HEK293 (cell line): ENCODE data around the gene RDX.
"Not testable (repeated sequence)": the region's sequence is repeated elsewhere in the genome, so short reads cannot be mapped to it uniquely, and the experiment has no call there.

Experiments used
- EGR2 ChIP-seq: fragments of 450-650 bp; formaldehyde crosslinking; IDR thresholded peaks from 2 replicates; pipeline ENCODE4 v1.5.1; 2016; ENCODE audit warnings: low read depth, missing biosample characterization, missing genetic modification characterization
- MYNN ChIP-seq: fragments of 450-650 bp; formaldehyde crosslinking; IDR thresholded peaks from 2 replicates; pipeline ENCODE4 v1.5.1; 2016; ENCODE audit warnings: missing biosample characterization, missing genetic modification characterization, borderline replicate concordance
- SETDB1 ChIP-seq: IDR thresholded peaks from one replicate; pipeline ENCODE4 v1.6.1; 2017; ENCODE audit warnings: mild to moderate bottlenecking, low read length, moderate library complexity, mixed read lengths; ENCODE audit not compliant: insufficient read length
- SP3 ChIP-seq: fragments of 450-650 bp; formaldehyde crosslinking; IDR thresholded peaks from 2 replicates; pipeline ENCODE4 v1.5.1; 2016; ENCODE audit warnings: missing biosample characterization, missing genetic modification characterization
- ZNF175 ChIP-seq: fragments of 450-650 bp; formaldehyde crosslinking; IDR thresholded peaks from 2 replicates; pipeline ENCODE4 v1.5.1; 2016; ENCODE audit warnings: missing biosample characterization, missing genetic modification characterization
- ZNF274 ChIP-seq, 2 experiments: fragments of 200-500 bp in 1 of 2; fragments of 450-650 bp in 1 of 2; sonication (Bioruptor generic) in 1 of 2; formaldehyde crosslinking in 1 of 2; IDR thresholded peaks; 2 replicates each; pipeline versions ENCODE4 v1.5.1 to v1.6.1; 2014 to 2016; ENCODE audit warnings: borderline replicate concordance in 1 of 2, inconsistent platforms in 1 of 2, low read length in 1 of 2, missing biosample characterization in 1 of 2, missing genetic modification characterization in 1 of 2
- ZNF423 ChIP-seq: fragments of 450-650 bp; formaldehyde crosslinking; IDR thresholded peaks from 2 replicates; pipeline ENCODE4 v1.5.1; 2016; ENCODE audit warnings: missing biosample characterization, missing genetic modification characterization
- ZNF558 ChIP-seq: fragments of 450-650 bp; formaldehyde crosslinking; IDR thresholded peaks from 2 replicates; pipeline ENCODE4 v1.5.1; 2016; ENCODE audit warnings: missing biosample characterization, missing genetic modification characterization
- ZNF629 ChIP-seq: fragments of 450-650 bp; formaldehyde crosslinking; IDR thresholded peaks from 2 replicates; pipeline ENCODE4 v1.5.1; 2017; ENCODE audit warnings: missing biosample characterization, missing genetic modification characterization
- ZNF707 ChIP-seq: fragments of 450-650 bp; formaldehyde crosslinking; IDR thresholded peaks from 2 replicates; pipeline ENCODE4 v1.5.1; 2016; ENCODE audit warnings: missing biosample characterization, missing genetic modification characterization
- ZSCAN30 ChIP-seq: fragments of 450-650 bp; IDR thresholded peaks from 2 replicates; pipeline ENCODE4 v1.5.1; 2018; ENCODE audit warnings: missing biosample characterization, mild to moderate bottlenecking, missing genetic modification characterization, moderate library complexity
- TF ChIP-seq, protein P1 (sequence below): fragments of 450-650 bp; formaldehyde crosslinking; IDR thresholded peaks from 2 replicates; pipeline ENCODE4 v1.5.1; 2016; ENCODE audit warnings: missing biosample characterization, missing genetic modification characterization
- TF ChIP-seq, protein P2 (sequence below): fragments of 450-650 bp; formaldehyde crosslinking; IDR thresholded peaks from 2 replicates; pipeline ENCODE4 v1.5.1; 2016; ENCODE audit warnings: missing biosample characterization, missing genetic modification characterization
- TF ChIP-seq, protein P3 (sequence below): fragments of 450-650 bp; formaldehyde crosslinking; conservative IDR thresholded peaks from 2 replicates; pipeline ENCODE4 v1.5.1; 2016; ENCODE audit warnings: low read depth, missing biosample characterization, missing genetic modification characterization

DNA sequence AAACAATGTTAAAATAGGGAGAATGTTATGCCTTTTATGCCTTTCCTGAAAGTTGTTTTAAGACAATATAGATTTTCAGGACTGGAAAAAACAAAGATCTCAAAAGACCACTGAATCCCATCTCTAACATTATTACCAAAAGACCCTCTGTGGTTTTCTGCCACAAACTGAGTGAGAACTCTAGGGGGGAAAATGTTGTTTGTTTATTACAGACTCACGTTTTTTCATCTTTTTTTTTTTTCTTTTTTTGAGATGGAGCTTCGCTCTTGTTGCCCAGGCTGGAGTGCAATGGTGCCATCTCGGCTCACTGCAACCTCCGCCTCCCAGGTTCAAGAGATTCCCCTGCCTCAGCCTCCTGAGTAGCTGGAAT is 9.6 kb upstream of the RDX start:
- TF ChIP-seq ZNF629 (tag by site-specific recombination); ZNF558 (tag by site-specific recombination); SETDB1; ZSCAN30; MYNN (tag by site-specific recombination); ZNF707 (tag by site-specific recombination); SP3; ZNF274 (IDR thresholded peaks at IDR 0.05; ENCODE audit: low read length); ZNF274 (tag by site-specific recombination; IDR thresholded peaks at IDR 0.05; ENCODE audit: borderline replicate concordance); EGR2 (tag by site-specific recombination); ZNF175 (tag by site-specific recombination); ZNF423 (tag by site-specific recombination): not testable (repeated sequence)
- TF ChIP-seq, protein P1, sequence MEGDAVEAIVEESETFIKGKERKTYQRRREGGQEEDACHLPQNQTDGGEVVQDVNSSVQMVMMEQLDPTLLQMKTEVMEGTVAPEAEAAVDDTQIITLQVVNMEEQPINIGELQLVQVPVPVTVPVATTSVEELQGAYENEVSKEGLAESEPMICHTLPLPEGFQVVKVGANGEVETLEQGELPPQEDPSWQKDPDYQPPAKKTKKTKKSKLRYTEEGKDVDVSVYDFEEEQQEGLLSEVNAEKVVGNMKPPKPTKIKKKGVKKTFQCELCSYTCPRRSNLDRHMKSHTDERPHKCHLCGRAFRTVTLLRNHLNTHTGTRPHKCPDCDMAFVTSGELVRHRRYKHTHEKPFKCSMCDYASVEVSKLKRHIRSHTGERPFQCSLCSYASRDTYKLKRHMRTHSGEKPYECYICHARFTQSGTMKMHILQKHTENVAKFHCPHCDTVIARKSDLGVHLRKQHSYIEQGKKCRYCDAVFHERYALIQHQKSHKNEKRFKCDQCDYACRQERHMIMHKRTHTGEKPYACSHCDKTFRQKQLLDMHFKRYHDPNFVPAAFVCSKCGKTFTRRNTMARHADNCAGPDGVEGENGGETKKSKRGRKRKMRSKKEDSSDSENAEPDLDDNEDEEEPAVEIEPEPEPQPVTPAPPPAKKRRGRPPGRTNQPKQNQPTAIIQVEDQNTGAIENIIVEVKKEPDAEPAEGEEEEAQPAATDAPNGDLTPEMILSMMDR (tag by site-specific recombination) = not testable (repeated sequence)
- TF ChIP-seq, protein P2, sequence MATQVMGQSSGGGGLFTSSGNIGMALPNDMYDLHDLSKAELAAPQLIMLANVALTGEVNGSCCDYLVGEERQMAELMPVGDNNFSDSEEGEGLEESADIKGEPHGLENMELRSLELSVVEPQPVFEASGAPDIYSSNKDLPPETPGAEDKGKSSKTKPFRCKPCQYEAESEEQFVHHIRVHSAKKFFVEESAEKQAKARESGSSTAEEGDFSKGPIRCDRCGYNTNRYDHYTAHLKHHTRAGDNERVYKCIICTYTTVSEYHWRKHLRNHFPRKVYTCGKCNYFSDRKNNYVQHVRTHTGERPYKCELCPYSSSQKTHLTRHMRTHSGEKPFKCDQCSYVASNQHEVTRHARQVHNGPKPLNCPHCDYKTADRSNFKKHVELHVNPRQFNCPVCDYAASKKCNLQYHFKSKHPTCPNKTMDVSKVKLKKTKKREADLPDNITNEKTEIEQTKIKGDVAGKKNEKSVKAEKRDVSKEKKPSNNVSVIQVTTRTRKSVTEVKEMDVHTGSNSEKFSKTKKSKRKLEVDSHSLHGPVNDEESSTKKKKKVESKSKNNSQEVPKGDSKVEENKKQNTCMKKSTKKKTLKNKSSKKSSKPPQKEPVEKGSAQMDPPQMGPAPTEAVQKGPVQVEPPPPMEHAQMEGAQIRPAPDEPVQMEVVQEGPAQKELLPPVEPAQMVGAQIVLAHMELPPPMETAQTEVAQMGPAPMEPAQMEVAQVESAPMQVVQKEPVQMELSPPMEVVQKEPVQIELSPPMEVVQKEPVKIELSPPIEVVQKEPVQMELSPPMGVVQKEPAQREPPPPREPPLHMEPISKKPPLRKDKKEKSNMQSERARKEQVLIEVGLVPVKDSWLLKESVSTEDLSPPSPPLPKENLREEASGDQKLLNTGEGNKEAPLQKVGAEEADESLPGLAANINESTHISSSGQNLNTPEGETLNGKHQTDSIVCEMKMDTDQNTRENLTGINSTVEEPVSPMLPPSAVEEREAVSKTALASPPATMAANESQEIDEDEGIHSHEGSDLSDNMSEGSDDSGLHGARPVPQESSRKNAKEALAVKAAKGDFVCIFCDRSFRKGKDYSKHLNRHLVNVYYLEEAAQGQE (tag by site-specific recombination) = not testable (repeated sequence)
- TF ChIP-seq, protein P3, sequence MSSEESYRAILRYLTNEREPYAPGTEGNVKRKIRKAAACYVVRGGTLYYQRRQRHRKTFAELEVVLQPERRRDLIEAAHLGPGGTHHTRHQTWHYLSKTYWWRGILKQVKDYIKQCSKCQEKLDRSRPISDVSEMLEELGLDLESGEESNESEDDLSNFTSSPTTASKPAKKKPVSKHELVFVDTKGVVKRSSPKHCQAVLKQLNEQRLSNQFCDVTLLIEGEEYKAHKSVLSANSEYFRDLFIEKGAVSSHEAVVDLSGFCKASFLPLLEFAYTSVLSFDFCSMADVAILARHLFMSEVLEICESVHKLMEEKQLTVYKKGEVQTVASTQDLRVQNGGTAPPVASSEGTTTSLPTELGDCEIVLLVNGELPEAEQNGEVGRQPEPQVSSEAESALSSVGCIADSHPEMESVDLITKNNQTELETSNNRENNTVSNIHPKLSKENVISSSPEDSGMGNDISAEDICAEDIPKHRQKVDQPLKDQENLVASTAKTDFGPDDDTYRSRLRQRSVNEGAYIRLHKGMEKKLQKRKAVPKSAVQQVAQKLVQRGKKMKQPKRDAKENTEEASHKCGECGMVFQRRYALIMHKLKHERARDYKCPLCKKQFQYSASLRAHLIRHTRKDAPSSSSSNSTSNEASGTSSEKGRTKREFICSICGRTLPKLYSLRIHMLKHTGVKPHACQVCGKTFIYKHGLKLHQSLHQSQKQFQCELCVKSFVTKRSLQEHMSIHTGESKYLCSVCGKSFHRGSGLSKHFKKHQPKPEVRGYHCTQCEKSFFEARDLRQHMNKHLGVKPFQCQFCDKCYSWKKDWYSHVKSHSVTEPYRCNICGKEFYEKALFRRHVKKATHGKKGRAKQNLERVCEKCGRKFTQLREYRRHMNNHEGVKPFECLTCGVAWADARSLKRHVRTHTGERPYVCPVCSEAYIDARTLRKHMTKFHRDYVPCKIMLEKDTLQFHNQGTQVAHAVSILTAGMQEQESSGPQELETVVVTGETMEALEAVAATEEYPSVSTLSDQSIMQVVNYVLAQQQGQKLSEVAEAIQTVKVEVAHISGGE (tag by site-specific recombination) = not testable (repeated sequence)
